Measurements from ENCODE around the gene TOX3. TPM values are rescaled to one million over a fixed set of nuclear protein-coding genes. Genes with fewer than 3 reads are reported as not detected.

The TOX3 gene
- total and polyA plus RNA-seq, 2 of the 13 experiments (the other 11 are each of a cell fraction or from before 2014, with no cell fraction given), result 14.5 to 98.6 TPM

DNA sequence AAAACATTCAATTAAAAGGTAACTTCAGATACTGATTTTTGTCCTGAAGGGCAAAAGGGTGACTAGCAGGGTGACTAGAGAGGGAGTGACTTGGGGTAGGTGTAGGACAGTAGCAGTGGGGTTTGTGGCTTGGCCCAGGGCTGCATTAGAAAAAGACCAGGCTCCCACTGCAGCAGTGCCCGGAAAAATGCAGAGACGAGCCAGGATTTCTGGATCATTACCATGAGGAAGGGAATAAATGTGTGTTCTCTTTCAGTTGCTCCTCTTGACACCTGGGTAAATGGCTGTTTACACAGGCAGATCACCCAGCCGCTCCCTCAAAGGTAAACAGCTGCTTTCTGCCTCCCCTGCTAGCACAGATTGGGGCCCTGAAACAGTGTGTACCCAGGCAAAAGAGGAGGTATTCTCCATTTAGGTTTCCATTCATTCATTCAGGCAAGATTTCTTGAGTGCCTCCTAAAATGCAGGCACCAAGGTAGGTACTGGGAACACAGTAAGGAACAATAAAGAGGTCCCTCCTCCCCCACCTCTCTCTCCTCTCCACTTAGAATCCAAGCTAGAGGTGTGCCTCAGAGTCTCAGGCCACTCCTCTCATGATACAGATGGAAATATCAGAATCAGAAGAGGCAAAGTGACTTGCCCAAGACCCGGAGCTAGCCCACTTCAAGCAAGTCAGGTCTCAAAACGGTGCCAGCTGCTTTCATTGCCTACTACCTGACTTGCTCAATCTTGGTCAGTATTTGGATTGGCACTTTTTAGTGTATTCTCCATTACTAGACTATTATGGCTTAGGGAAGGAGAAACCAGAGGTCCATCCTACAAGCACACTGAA lies 15.2 kb upstream of the TOX3 start (continued):
- TF ChIP-seq, protein P1, sequence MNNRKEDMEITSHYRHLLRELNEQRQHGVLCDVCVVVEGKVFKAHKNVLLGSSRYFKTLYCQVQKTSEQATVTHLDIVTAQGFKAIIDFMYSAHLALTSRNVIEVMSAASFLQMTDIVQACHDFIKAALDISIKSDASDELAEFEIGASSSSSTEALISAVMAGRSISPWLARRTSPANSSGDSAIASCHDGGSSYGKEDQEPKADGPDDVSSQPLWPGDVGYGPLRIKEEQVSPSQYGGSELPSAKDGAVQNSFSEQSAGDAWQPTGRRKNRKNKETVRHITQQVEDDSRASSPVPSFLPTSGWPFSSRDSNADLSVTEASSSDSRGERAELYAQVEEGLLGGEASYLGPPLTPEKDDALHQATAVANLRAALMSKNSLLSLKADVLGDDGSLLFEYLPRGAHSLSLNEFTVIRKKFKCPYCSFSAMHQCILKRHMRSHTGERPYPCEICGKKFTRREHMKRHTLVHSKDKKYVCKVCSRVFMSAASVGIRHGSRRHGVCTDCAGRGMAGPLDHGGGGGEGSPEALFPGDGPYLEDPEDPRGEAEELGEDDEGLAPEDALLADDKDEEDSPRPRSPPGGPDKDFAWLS (CRISPR knock-in tag; IDR thresholded peaks at IDR 0.05; ENCODE audit: borderline replicate concordance), result no peak
- TF ChIP-seq ZNF569 (CRISPR knock-in tag; IDR thresholded peaks at IDR 0.05; ENCODE audit: borderline replicate concordance) (no peak), TMF1 (CRISPR knock-in tag; IDR thresholded peaks at IDR 0.05; ENCODE audit: low read depth) (no peak), HDAC2 (CRISPR knock-in tag; IDR thresholded peaks at IDR 0.05) (peak; percentile 73), NCOA5 (CRISPR knock-in tag; IDR thresholded peaks at IDR 0.05) (no peak), KDM2A (CRISPR knock-in tag; IDR thresholded peaks at IDR 0.05; ENCODE audit: borderline replicate concordance, low read depth) (no peak), SRSF9 (IDR thresholded peaks at IDR 0.05; ENCODE audit: borderline replicate concordance, insufficient read depth, low read depth, low read length, poor library complexity, severe bottlenecking) (no peak), ZNF367 (CRISPR knock-in tag; IDR thresholded peaks at IDR 0.05; ENCODE audit: borderline replicate concordance) (no peak), CBX5 (CRISPR knock-in tag; IDR thresholded peaks at IDR 0.05; ENCODE audit: borderline replicate concordance) (no peak), ZNF33A (CRISPR knock-in tag; IDR thresholded peaks at IDR 0.05; ENCODE audit: borderline replicate concordance) (no peak), MBD4 (IDR thresholded peaks at IDR 0.05; ENCODE audit: borderline replicate concordance, low read length) (no peak), ZNF850 (CRISPR knock-in tag; conservative IDR thresholded peaks at IDR 0.05) (no peak), ZNF550 (CRISPR knock-in tag; IDR thresholded peaks at IDR 0.05; ENCODE audit: borderline replicate concordance) (no peak), CHD2 (IDR thresholded peaks at IDR 0.05; ENCODE audit: low read depth, low read length) (no peak)
- TF ChIP-seq, protein P2, sequence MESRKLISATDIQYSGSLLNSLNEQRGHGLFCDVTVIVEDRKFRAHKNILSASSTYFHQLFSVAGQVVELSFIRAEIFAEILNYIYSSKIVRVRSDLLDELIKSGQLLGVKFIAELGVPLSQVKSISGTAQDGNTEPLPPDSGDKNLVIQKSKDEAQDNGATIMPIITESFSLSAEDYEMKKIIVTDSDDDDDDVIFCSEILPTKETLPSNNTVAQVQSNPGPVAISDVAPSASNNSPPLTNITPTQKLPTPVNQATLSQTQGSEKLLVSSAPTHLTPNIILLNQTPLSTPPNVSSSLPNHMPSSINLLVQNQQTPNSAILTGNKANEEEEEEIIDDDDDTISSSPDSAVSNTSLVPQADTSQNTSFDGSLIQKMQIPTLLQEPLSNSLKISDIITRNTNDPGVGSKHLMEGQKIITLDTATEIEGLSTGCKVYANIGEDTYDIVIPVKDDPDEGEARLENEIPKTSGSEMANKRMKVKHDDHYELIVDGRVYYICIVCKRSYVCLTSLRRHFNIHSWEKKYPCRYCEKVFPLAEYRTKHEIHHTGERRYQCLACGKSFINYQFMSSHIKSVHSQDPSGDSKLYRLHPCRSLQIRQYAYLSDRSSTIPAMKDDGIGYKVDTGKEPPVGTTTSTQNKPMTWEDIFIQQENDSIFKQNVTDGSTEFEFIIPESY (CRISPR knock-in tag; IDR thresholded peaks at IDR 0.05), result no peak
- TF ChIP-seq, protein P3, sequence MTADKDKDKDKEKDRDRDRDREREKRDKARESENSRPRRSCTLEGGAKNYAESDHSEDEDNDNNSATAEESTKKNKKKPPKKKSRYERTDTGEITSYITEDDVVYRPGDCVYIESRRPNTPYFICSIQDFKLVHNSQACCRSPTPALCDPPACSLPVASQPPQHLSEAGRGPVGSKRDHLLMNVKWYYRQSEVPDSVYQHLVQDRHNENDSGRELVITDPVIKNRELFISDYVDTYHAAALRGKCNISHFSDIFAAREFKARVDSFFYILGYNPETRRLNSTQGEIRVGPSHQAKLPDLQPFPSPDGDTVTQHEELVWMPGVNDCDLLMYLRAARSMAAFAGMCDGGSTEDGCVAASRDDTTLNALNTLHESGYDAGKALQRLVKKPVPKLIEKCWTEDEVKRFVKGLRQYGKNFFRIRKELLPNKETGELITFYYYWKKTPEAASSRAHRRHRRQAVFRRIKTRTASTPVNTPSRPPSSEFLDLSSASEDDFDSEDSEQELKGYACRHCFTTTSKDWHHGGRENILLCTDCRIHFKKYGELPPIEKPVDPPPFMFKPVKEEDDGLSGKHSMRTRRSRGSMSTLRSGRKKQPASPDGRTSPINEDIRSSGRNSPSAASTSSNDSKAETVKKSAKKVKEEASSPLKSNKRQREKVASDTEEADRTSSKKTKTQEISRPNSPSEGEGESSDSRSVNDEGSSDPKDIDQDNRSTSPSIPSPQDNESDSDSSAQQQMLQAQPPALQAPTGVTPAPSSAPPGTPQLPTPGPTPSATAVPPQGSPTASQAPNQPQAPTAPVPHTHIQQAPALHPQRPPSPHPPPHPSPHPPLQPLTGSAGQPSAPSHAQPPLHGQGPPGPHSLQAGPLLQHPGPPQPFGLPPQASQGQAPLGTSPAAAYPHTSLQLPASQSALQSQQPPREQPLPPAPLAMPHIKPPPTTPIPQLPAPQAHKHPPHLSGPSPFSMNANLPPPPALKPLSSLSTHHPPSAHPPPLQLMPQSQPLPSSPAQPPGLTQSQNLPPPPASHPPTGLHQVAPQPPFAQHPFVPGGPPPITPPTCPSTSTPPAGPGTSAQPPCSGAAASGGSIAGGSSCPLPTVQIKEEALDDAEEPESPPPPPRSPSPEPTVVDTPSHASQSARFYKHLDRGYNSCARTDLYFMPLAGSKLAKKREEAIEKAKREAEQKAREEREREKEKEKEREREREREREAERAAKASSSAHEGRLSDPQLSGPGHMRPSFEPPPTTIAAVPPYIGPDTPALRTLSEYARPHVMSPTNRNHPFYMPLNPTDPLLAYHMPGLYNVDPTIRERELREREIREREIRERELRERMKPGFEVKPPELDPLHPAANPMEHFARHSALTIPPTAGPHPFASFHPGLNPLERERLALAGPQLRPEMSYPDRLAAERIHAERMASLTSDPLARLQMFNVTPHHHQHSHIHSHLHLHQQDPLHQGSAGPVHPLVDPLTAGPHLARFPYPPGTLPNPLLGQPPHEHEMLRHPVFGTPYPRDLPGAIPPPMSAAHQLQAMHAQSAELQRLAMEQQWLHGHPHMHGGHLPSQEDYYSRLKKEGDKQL (CRISPR knock-in tag; IDR thresholded peaks at IDR 0.05; ENCODE audit: low read depth), result peak; percentile 41; the same call in 1 of the 2 replicates
- TF ChIP-seq, protein P4, sequence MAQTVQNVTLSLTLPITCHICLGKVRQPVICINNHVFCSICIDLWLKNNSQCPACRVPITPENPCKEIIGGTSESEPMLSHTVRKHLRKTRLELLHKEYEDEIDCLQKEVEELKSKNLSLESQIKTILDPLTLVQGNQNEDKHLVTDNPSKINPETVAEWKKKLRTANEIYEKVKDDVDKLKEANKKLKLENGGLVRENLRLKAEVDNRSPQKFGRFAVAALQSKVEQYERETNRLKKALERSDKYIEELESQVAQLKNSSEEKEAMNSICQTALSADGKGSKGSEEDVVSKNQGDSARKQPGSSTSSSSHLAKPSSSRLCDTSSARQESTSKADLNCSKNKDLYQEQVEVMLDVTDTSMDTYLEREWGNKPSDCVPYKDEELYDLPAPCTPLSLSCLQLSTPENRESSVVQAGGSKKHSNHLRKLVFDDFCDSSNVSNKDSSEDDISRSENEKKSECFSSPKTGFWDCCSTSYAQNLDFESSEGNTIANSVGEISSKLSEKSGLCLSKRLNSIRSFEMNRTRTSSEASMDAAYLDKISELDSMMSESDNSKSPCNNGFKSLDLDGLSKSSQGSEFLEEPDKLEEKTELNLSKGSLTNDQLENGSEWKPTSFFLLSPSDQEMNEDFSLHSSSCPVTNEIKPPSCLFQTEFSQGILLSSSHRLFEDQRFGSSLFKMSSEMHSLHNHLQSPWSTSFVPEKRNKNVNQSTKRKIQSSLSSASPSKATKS (CRISPR knock-in tag; IDR thresholded peaks at IDR 0.05), result no peak
